Measurements from ENCODE around the gene GPR17.

GPR17 gene

DNA sequence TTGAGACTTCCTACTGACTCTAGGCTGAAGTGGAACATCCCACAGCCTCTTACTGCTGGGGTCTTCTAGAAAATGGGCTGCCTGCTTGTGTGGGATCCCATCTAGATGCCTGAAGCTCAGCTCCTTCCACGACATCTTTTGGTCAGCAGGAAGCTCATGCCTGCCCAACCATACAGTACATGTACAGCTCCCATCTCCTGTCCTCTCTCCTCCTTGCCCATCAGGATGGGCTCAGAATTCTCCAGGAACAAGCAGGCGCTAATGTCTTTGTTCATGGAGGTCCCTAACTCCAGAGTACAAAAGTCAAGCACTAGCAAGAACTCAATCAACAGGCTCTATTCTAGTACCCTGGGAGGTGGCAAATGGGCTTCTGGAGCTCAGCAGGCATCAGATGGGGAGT is 31.7 kb upstream of the GPR17 start:
- no peak for DNase-seq (ENCODE audit: extremely low read depth in 1 of 2, low read depth in 1 of 2)

DNA sequence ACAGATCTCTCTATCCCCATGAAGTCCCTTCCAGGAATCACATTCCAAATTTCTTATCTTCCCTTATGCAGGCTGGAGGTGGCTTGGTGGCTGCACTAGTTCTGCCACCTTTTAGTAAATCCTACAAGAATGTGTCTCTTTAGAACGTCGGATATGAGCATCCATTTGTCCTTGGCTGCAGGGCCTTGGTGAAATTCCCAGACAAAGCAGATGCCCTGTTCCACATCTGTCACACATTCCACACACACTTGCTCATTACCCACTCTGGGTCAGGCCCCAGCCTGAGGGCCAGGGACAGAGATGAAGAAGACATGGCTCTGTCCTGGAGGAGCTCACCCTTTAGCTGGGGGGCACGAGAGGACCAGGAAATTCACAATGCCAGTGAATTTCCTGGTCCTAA is 31.2 kb upstream of the GPR17 start:
- no peak for DNase-seq (ENCODE audit: extremely low read depth in 1 of 2, low read depth in 1 of 2)

DNA sequence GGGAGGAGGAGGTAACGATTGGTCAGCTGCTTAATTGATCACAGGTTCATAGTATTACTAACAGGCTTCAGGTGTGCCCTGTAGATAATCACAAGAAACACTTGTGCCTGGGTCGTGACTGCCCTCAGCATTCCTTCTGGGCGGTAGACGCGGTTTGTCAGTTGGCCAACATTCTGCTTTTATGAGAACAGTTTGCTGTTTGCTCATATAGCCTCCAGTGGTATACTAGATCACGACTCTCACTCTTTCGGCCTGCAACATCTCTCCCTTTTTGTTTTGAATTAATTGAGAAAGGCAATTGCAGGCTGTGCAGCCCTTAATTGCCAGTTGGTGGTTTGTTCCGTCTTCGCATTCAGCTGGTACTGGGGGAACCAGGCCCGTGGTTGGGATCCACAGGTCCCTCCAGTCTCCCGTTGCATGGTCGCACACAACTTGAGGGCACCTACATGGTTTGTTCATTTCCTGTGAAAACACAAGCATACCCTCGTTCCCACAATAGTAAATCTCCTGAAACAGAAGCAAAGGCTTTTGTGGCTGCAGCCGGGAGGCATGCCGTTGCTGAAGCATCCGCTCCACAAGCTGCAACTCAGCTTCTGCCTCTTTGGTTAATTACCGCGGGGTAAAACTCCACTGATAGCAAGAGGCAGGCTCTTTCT is 30.3 kb upstream of the GPR17 start:
- no peak for DNase-seq (ENCODE audit: extremely low read depth in 1 of 2, low read depth in 1 of 2)

DNA sequence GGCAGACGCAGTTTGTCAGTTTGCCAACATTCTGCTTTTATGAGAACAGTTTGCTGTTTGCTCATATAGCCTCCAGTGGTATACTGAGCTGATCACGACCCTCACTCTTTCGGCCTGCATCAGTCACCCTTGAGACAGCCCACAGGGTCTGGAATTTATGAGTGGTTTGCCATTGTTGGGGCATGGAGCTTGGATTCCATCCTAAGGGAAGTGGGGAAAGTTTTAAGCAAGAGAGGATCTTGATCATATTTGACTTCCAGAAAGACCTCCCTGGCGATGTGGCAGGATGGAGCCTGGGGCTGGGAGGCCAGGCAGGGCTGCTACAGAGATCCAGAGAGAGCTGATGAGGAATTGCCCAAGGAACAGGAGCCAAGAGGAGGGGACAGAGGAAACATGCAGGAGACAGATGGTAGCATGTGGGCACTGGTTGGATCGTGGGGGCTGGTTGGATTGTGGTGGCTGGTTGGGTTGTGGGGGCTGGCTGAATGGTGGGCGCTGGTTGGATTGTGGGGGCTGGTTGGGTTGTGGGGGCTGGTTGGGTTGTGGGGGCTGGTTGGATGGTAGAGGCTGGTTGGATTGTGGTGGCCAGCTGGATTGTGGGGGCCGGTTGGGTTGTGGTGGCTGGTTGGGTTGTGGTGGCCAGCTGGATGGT is 27.3 kb upstream of the GPR17 start:
- DNase-seq (ENCODE audit: extremely low read depth in 1 of 2, low read depth in 1 of 2) = no peak

DNA sequence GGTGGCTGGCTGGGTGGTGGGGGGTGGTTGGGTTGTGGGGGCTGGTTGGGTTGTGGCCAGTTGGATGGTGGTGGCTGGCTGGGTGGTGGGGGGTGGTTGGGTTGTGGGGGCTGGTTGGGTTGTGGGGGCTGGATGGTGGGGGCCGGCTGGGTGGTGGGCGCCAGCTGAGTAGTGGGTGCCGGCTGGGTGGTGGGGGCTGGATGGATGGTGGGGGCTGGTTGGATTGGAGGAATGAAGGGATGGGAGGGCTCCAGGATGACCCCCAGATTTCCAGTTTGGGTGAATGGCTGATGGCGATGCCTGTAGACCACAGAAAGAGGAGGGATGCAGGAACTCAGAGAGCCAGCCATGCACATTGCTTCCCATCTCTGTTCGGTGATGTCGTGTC is 26.8 kb upstream of the GPR17 start:
- no peak for DNase-seq (ENCODE audit: extremely low read depth in 1 of 2, low read depth in 1 of 2)

DNA sequence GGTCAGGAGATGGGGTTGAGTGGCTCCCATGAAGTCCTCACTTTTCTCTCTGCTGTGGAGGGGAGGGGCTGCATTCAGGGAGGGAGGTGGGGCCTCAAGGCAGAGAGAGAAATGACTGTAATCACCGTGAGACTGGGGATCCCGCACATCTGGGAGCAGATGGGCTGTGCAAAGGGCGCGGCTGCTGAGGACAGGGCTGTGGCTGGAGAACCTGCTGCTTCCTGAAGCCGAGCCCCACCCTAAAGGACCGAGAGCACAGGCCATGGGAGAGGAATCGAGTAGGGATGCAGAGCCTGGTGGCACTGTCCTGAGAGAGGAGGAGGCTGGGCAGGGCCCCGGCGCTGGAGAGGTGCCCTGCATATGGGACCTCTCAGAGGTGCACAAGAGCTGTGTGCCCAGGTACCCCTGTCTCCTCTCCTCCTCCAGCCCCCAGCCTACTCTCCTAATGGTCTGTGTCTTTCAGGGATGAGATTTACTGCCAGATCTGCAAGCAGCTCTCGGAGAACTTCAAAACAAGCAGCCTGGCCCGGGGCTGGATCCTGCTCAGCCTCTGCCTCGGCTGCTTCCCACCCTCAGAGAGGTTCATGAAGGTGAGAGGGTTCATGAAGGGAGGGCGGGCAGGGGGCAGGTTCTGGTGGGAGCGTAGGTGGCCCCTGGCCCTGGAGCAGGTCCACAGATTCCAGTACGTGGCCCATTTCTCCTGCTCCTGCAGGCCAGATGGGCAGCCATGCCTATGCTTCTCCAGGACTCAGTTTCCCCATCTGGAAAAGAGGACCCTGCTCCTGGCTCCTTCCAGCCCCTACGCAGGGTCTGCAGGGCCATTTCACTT is 25.9 kb upstream of the GPR17 start:
- DNase-seq (ENCODE audit: extremely low read depth in 1 of 2, low read depth in 1 of 2) = no peak

DNA sequence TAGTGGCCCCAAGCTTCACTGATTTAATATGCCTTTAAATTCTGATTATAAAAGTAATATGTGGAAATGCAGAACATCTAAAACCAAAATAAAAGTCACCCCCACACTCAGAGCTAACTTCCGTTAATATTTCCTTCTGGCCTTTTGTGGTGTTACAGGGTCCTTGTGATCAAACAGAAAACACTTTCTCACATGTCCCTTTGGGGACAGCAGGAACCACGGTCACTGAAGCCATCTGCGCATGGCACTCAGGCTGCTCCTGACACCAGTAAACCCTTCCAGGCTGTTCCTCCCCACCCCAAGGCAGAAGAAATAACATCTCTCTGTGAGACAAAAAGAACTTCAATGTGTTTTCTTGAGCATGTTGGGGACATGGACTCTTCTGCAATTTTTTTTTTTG is 25.1 kb upstream of the GPR17 start:
- DNase-seq (ENCODE audit: extremely low read depth in 1 of 2, low read depth in 1 of 2) = no peak

DNA sequence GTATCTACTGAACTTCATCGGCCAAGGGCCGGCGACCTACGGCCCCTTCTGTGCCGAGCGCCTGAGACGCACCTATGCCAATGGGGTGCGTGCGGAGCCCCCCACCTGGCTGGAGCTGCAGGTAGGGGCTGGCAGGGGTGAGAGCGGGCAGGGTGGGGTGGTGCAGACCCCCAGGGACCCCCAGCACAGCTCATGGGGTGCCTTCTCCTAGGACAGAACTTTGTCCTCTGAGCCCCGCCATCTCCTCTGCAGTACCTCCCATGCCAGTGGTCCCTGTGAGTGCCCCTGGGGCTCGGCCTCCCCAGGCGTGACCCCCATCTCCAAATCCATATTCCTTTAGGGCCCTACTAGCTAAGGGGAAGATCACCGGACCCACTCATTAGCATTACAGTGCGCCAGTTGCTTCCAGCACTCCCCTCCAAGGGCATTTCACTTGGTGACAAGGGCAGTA is 23.9 kb upstream of the GPR17 start:
- DNase-seq (ENCODE audit: extremely low read depth in 1 of 2, low read depth in 1 of 2) = no peak

DNA sequence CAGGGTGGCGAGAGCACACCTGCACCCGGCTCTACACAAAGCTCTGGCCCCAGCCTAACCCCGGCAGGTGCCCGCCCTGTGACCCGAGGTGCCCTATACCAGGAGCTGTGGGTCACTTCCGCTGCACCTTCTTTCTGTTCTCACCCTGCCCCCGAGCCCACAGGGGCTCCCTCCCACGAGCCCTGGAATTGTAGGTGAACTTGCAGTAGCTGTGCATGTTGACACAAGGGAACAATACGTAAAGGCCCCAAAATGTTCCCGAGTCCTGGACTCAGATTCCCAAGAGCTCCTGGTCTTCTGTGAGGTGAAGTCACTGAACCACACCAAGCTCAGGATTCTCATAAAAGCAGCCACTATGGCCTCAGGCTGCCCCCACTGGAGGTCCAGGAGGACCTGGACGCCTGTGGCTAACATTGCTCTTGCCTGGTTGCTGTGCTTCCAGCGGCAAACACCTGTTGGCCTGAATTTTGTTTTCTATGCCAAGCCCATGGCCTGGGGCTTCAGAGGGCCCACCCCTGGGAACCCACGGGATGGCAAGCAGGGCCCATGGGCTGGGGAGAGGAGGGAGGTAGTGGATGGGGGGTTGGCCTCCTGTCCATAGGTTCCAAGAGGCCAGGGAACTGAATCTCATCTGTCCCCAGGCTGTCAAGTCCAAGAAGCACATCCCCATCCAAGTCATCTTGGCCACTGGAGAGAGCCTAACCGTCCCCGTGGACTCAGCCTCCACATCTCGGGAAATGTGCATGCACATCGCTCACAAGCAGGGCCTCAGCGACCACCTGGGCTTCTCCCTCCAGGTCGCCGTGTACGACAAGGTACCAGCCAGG is 23.2 kb upstream of the GPR17 start:
- DNase-seq (ENCODE audit: extremely low read depth in 1 of 2, low read depth in 1 of 2) = no peak

DNA sequence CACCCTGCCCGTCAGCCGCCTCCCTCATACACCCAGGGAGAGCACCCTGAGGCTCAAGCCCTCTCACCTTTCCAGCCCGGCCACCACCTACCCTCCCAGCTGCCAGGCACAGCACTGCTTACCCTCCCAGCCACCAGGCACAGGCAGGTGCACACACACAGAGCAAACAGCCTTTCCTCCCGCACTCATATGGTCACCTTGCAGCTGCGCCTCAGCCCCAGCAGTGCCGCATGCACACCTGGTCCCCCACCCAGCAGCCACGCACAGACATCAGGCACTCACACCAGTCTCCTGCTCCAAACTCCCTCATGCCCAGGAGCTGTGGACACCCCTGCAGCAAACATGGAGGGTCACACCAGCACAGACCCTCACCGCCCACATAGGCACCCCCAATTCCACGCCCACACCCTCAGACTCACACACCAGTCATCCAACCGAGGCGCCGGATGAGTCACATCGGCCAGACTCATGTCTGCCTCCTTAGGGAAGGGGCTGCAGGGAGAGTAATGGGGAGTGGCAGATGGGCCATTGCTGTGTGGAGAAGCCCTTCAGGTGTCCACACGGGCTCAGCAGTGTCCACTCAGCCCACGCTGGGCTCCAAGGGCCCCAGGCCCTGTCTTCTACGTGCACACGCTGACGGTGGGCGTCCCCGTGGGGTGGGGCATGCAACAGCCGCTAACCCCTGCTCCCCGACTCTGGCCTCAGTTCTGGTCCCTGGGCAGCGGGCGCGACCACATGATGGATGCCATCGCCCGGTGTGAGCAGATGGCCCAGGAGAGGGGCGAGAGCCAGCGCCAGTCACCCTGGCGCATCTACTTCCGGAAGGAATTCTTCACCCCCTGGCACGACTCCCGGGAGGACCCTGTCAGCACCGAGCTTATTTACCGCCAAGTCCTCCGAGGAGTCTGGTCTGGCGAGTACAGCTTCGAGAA is 22.3 kb upstream of the GPR17 start:
- DNase-seq (ENCODE audit: extremely low read depth in 1 of 2, low read depth in 1 of 2) = no peak

DNA sequence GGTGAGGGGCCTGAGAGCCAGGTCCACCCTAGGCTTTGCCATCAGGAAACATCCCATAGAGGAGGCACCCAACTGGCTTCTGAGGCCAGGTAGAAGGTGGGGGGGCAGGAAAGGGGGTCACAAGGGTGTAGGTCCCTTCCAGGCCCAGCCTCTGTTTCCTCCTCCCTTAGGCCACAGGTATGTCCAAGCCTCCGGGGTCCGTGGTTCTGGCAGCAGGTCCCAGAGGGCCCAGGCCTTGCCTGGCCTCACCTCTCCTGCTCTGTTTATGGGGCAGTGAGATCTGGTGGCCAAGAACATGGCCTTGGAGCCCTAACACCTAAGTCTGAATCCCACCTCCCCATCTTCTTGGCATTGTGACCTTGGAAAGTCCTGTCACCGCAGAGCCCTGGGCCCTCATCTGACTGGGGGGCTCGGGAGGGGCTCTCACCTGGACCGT is 21.6 kb upstream of the GPR17 start:
- no peak for DNase-seq (ENCODE audit: extremely low read depth in 1 of 2, low read depth in 1 of 2)

DNA sequence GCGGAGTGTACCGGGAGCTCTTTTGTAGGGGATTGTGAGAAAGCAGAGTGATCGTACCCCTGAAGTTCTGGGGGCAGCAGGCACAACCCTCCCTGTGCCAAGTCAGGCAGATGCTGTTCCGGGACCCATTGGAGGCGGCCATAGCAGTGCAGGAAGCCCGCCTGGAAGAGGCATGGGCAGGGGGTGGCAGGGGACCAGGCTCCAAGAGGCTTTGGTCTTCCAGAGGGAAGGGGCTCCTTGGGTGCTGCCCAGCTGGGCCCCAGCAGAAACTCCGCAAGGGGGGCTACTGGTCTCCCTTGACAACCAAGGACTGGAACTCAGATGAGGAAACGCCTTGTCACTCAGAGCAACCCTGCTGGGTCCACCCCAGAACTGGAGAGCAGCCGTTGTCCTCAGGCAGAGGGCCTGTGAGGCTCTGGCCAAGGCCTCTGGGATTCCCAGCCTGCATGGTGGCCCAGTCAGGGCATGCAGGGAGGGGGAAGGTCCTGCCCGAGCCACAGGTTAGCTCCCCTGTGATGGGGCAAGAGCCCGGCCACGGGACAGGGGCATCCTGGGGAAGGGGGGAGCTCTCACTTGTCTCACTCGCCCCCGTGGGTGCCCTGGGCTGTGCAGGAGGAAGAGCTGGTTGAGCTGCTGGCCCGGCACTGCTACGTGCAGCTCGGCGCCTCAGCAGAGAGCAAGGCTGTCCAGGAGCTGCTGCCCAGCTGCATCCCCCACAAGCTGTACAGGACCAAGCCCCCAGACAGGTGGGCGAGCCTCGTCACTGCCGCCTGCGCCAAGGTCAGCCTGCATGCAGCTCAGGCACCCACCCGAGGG is 21.0 kb upstream of the GPR17 start:
- DNase-seq (ENCODE audit: extremely low read depth in 1 of 2, low read depth in 1 of 2) = no peak

DNA sequence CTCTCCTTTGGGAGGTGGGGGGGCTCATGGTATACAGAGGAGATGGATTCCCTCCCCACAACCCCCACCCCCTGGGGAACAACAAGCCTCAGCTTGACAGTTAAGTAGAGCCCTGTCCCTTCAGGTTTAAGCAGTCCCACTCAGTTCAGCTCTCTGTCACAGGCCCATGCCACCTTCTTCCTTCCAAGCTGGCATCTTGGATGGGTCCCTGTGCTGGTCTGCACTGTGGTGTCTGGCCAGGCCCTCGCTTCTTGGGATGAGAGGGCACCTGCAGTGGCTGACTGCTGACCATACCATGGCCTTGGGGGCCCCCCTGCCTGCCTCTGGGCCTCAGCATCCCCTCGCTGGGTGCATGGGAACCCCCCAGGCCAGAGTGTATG is 20.4 kb upstream of the GPR17 start:
- DNase-seq (ENCODE audit: extremely low read depth in 1 of 2, low read depth in 1 of 2) = no peak

DNA sequence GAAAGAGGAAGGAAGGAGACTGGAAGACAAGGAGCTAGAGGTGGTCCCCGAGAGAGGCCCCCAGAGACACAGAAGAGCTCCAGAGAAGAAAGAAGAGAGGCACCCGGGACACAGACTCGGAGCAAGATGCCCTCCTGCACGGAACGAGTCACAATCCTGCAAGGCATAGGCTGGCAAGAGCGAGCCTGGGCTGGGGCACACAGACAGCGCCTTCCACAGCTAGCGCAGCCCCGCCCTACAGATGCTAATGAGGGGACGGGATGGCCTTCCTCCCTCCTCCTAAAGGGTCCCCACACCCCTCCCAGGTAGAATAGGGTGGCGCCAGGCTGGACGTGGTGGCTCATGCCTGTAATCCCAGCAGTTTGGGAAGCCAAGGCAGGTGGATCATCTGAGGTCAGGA is 19.8 kb upstream of the GPR17 start:
- no peak for DNase-seq (ENCODE audit: extremely low read depth in 1 of 2, low read depth in 1 of 2)

DNA sequence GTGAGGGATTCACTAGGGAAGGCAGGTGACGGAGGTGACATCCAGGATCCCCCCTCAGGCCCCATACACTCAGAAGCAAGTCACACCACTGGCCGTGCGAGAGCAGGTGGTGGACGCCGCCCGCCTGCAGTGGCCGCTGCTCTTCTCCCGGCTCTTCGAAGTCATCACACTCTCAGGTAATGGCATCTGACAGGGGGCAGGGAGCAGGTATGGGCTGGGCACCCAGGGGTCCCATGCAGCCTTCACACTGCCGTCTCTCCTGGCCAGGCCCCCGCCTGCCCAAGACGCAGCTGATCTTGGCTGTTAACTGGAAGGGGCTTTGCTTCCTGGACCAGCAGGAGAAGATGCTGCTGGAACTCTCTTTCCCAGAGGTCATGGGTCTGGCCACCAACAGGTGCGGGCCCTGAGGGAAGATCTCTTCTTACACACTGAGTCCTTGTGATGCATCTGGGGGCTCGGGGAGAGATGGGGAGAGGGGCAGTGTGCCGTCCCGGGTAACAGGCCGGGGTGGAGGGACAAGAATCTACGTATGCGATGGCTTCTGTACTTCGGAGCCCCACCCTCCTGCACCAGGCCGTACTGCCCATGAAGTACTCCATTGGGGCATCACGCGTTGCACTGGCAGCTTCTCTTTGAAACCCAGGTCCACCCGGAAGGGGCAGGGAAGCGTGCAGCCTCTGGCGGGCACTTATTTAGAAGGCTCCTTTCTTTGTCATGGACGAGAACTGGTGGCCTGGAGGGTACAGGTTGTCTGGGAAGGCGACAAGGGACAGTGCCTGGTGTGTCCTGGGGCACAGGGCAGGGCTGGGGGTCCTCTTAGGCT is 18.8 kb upstream of the GPR17 start:
- no peak for DNase-seq (ENCODE audit: extremely low read depth in 1 of 2, low read depth in 1 of 2)

DNA sequence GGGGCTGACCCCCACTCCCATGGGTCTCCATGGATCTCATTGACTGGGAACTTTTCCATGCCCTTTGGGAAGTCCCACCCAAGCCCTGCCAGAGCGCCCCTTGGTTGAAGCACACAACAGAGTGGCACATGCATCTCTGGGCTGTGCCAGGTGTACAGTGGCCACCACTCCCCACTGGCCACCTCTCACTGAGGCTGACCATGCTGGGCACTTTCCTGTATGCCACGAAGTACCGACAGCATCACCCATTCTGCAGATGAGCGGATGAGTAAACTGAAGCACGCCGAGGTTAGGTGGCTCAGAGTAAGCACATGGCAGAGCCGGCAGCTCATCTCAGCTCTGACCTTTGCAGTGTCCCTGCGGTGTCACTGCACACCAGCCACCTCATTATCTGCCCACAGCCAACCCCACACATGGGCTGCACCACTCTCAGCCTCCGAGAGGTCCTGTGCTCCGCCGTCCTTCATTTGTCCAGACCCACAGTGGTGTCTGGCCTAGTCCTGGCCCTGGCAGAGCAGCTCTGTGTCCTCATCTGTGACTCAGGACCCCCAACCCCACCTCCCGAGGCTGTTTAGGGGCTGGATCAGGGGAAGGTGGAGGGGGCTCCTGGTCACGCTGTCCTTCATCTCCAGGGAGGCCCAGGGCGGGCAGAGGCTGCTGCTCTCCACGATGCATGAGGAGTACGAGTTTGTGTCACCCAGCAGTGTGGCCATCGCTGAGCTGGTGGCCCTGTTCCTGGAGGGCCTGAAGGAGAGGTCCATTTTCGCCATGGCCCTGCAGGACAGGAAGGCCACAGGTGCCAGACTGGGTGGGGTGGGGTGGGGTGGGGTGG is 18.0 kb upstream of the GPR17 start:
- no peak for DNase-seq (ENCODE audit: extremely low read depth in 1 of 2, low read depth in 1 of 2)

DNA sequence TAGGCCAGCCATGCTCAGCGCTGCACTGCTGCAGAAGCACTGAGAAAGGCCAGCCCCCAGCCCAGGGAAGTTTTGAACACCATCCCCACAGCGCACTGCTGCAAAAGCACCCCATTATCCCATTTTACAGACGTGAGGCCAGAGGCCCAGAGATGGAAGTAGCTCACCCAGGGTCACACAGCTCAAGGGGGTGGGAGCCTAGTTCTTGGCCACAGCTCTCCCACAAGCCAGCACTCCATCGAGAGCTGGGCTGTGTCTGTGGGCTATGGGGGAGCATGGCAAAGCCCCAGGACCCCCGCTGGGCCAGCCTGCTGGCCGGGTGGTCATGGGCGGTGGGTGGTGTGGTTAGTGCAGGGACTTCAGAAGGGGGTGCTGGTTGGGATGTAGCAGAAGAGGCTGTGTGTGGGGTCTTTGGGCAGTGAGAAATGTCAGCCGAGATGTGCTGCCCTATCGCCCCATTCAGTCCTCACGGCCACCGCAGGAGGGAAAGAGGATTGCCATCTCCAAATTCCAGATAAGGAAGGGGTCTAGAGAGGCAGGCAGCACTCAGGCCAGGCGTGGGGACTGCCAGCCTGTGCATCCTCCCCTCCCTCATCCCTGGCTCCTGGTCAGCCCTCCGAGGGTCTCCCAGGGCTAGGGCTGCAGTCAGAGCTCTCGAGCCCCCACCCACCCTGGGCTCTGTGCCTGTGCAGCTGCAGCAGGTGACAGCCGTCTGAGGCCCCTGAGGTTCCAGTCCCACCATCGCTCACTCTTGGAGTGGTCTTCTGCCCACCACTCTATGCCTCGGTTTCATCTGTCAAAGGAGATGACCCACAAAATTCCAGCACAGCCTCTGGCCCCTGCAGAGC is 17.0 kb upstream of the GPR17 start:
- DNase-seq (ENCODE audit: extremely low read depth in 1 of 2, low read depth in 1 of 2) = no peak
